HG03378 (cell line): Measurements from ENCODE around the gene CDC45.
"Not testable (repeated sequence)": the region's sequence is repeated elsewhere in the genome, so short reads cannot be mapped to it uniquely, and the experiment has no call there.

Experiments
- ATAC-seq: cut with Tn5 transposase; IDR thresholded peaks from one replicate; pipeline ENCODE4 v1.9.1; 2021; ENCODE audit warnings: mild to moderate bottlenecking, moderate library complexity; ENCODE audit not compliant: unreplicated experiment

Gene CDC45

GRCh38 chr22:19526076-19526701 is 46.5 kb downstream of the CDC45 start:
- no peak for ATAC-seq

- ATAC-seq = no peak
Measured at GRCh38 chr22:19526702-19527111, 47.0 kb downstream of the CDC45 start.

- ATAC-seq = no peak
Measured at GRCh38 chr22:19527321-19527721, 47.6 kb downstream of the CDC45 start.

GRCh38 chr22:19527861-19528417 is 48.2 kb downstream of the CDC45 start:
- no peak for ATAC-seq

- ATAC-seq = no peak
Measured at GRCh38 chr22:19529811-19530210, 50.1 kb downstream of the CDC45 start.

GRCh38 chr22:19530751-19531150 is 51.0 kb downstream of the CDC45 start:
- ATAC-seq = no peak

GRCh38 chr22:19531327-19531726 is 51.6 kb downstream of the CDC45 start:
- not testable (repeated sequence) for ATAC-seq

GRCh38 chr22:19533049-19533626 is 53.4 kb downstream of the CDC45 start:
- ATAC-seq = no peak

GRCh38 chr22:19533857-19534256 is 54.1 kb downstream of the CDC45 start:
- no peak for ATAC-seq

GRCh38 chr22:19535001-19535400 is 55.3 kb downstream of the CDC45 start:
- ATAC-seq = no peak

- ATAC-seq = no peak
Measured at GRCh38 chr22:19536564-19536963, 56.8 kb downstream of the CDC45 start.

GRCh38 chr22:19537941-19538488 is 58.3 kb downstream of the CDC45 start:
- no peak for ATAC-seq

GRCh38 chr22:19540394-19540793 is 60.7 kb downstream of the CDC45 start:
- no peak for ATAC-seq

- no peak for ATAC-seq
Measured at GRCh38 chr22:19543970-19544708, 64.4 kb downstream of the CDC45 start.

- ATAC-seq = no peak
Measured at GRCh38 chr22:19545935-19546207, 66.2 kb downstream of the CDC45 start.

- ATAC-seq = no peak
Measured at GRCh38 chr22:19546680-19547079, 67.0 kb downstream of the CDC45 start.

- no peak for ATAC-seq
Measured at GRCh38 chr22:19547620-19548019, 67.9 kb downstream of the CDC45 start.

- not testable (repeated sequence) for ATAC-seq
Measured at GRCh38 chr22:19548427-19548826, 68.7 kb downstream of the CDC45 start.

- no peak for ATAC-seq
Measured at GRCh38 chr22:19548964-19549363, 69.2 kb downstream of the CDC45 start.

GRCh38 chr22:19549428-19549827 is 69.7 kb downstream of the CDC45 start:
- no peak for ATAC-seq

GRCh38 chr22:19550382-19550781 is 70.7 kb downstream of the CDC45 start:
- ATAC-seq = no peak

- no peak for ATAC-seq
Measured at GRCh38 chr22:19553201-19553600, 73.5 kb downstream of the CDC45 start.
